ENCODE data around the gene FBXW11.

GRCh38 chr5:171816666-171817065, 189.8 kb downstream of the FBXW11 start:
- TF ChIP-seq EP300 (IDR thresholded peaks at IDR 0.05) (no peak), CTCF (IDR thresholded peaks at IDR 0.05) (no peak)
